ENCODE measurements around the gene PKN3.
"Not testable (repeated sequence)": the region's sequence is repeated elsewhere in the genome, so short reads cannot be mapped to it uniquely, and the experiment has no call there.

Gene PKN3

GRCh38 chr9:128694344-128694743 lies 8.0 kb upstream of the PKN3 start:
- DNase-seq, result no peak

- no peak for DNase-seq
Observed at GRCh38 chr9:128696923-128697707, 5.2 kb upstream of the PKN3 start.

GRCh38 chr9:128699096-128699795 lies 3.1 kb upstream of the PKN3 start:
- DNase-seq, result not testable (repeated sequence)

- DNase-seq, result no peak
Observed at GRCh38 chr9:128701227-128701854, 962 bp upstream of the PKN3 start.

GRCh38 chr9:128702949-128703615 lies 779 bp downstream of the PKN3 start:
- DNase-seq, result no peak

GRCh38 chr9:128703616-128704355 lies 1.5 kb downstream of the PKN3 start:
- no peak for DNase-seq

- DNase-seq, result no peak
Observed at GRCh38 chr9:128704356-128704670, 2.0 kb downstream of the PKN3 start.

GRCh38 chr9:128705051-128705965 lies 3.0 kb downstream of the PKN3 start:
- no peak for DNase-seq

- DNase-seq, result no peak
Observed at GRCh38 chr9:128706045-128706444, 3.7 kb downstream of the PKN3 start.

- DNase-seq, result no peak
Observed at GRCh38 chr9:128706671-128707381, 4.5 kb downstream of the PKN3 start.

GRCh38 chr9:128707446-128707845 lies 5.1 kb downstream of the PKN3 start:
- DNase-seq, result no peak

GRCh38 chr9:128712451-128713410 lies 10.4 kb downstream of the PKN3 start:
- DNase-seq, result no peak

GRCh38 chr9:128713411-128713780 lies 11.1 kb downstream of the PKN3 start:
- DNase-seq, result no peak

GRCh38 chr9:128713941-128714573 lies 11.8 kb downstream of the PKN3 start:
- DNase-seq, result no peak

GRCh38 chr9:128714586-128715435 lies 12.5 kb downstream of the PKN3 start:
- no peak for DNase-seq

GRCh38 chr9:128715436-128715750 lies 13.1 kb downstream of the PKN3 start:
- DNase-seq, result no peak

GRCh38 chr9:128716581-128717254 lies 14.4 kb downstream of the PKN3 start:
- no peak for DNase-seq

GRCh38 chr9:128718047-128718446 lies 15.7 kb downstream of the PKN3 start:
- DNase-seq, result no peak
